GM12878 (cell line): Measurements from ENCODE around the gene KCNG1. TPM values are rescaled to one million over a fixed set of nuclear protein-coding genes. Genes with fewer than 3 reads are reported as not detected.
A peak's percentile ranks its signal among the peaks of the same experiment; 100 is the strongest.

Source experiments
- DPF2 ChIP-seq: fragments of 450-650 bp; IDR thresholded peaks from 2 replicates; pipeline ENCODE4 v1.6.1; 2017; ENCODE audit warnings: mild to moderate bottlenecking
- IRF5 ChIP-seq: fragments of 450-650 bp; IDR thresholded peaks from 2 replicates; pipeline ENCODE4 v1.6.1; 2017; ENCODE audit warnings: borderline replicate concordance
- LARP7 ChIP-seq: fragments of 450-650 bp; IDR thresholded peaks from 2 replicates; pipeline ENCODE4 v1.6.1; 2017; ENCODE audit warnings: mild to moderate bottlenecking
- NKRF ChIP-seq: fragments of 450-650 bp; conservative IDR thresholded peaks from 2 replicates; pipeline ENCODE4 v1.6.1; 2017; ENCODE audit warnings: mild to moderate bottlenecking, moderate library complexity
- PBX3 ChIP-seq: IDR thresholded peaks from 2 replicates; pipeline ENCODE4 v1.6.1; 2011; ENCODE audit warnings: mild to moderate bottlenecking, low read depth, low read length, moderate library complexity; ENCODE audit not compliant: insufficient replicate concordance
- PKNOX1 ChIP-seq: fragments of 450-650 bp; IDR thresholded peaks from 2 replicates; pipeline ENCODE4 v1.6.1; 2016; ENCODE audit warnings: mild to moderate bottlenecking
- POLR2AphosphoS5 ChIP-seq: IDR thresholded peaks from 2 replicates; pipeline ENCODE4 v1.6.1; 2011; ENCODE audit warnings: mild to moderate bottlenecking, low read length, inconsistent platforms
- RFX5 ChIP-seq: IDR thresholded peaks from 2 replicates; pipeline ENCODE4 v1.6.1; 2011; ENCODE audit warnings: low read depth, low read length, improper control_type of control experiment
- SIX5 ChIP-seq: IDR thresholded peaks from 2 replicates; pipeline ENCODE4 v1.6.1; 2011; ENCODE audit warnings: mild to moderate bottlenecking, low read depth, low read length, moderate library complexity; ENCODE audit not compliant: severe bottlenecking
- SMC3 ChIP-seq: IDR thresholded peaks from 2 replicates; pipeline ENCODE4 v1.6.1; 2011; ENCODE audit warnings: low read length, improper control_type of control experiment, borderline replicate concordance
- SREBF2 ChIP-seq: IDR thresholded peaks from 2 replicates; pipeline ENCODE4 v1.6.1; 2012; ENCODE audit warnings: mild to moderate bottlenecking, low read length
- polyA plus RNA-seq, 11 experiments: library from polyadenylated mRNA; depleted of rRNA in 4 of 11; unstranded in 6 of 11; stranded (reverse) in 5 of 11; fragments of >200 nt; fragmentation: Nextera tagmentation in 4 of 11; fragmentation: Illumina TruSeq in 1 of 11; extraction: Ambion mirVana in 4 of 11; extraction: Trizol in 1 of 11; gene quantifications; 1 replicate in 1 of 11; 2 replicates in 10 of 11; pipeline versions ENCODE4 v1.2.1 to v1.2.3, GENCODE V29; 2011 to 2016; ENCODE audit warnings: inconsistent platforms in 2 of 11, missing spikeins in 2 of 11, low read depth in 1 of 11
- total RNA-seq, 4 experiments: library from RNA; depleted of rRNA in 3 of 4; stranded (reverse); fragments of >200 nt in 3 of 4; fragmentation: Illumina TruSeq in 1 of 4; extraction: Trizol in 1 of 4; gene quantifications; 2 replicates each; pipeline versions ENCODE4 v1.2.1 to v1.2.3, GENCODE V29; 2013 to 2021
- TF ChIP-seq, protein P1 (sequence below): fragments of 450-650 bp; IDR thresholded peaks from 2 replicates; pipeline ENCODE4 v1.6.1; 2018; ENCODE audit warnings: borderline replicate concordance, mild to moderate bottlenecking; ENCODE audit not compliant: partially characterized antibody
- TF ChIP-seq, protein P2 (sequence below): IDR thresholded peaks from 2 replicates; pipeline ENCODE4 v1.6.1; 2012; ENCODE audit warnings: improper control_type of control experiment, low read depth, low read length; ENCODE audit not compliant: insufficient replicate concordance

The KCNG1 gene
- total and polyA plus RNA-seq, 10 of the 15 experiments (the other 5 are each of a cell fraction or from before 2014, with no cell fraction given) = not detected

GRCh38 chr20:50958615-50959542 lies 64.0 kb downstream of the KCNG1 start, which contains the start of gene MOCS3 (continued):
- no peak for TF ChIP-seq IRF5
- peak; percentile 62 for TF ChIP-seq SIX5
- TF ChIP-seq SREBF2 = peak; percentile 64
- TF ChIP-seq DPF2 = 0 out of 2 replicates have a peak, but pooled peaks have one; percentile 16
- no peak for TF ChIP-seq PBX3
- no peak; the same call in 1 of the 2 replicates for TF ChIP-seq POLR2AphosphoS5
- TF ChIP-seq, protein P1, sequence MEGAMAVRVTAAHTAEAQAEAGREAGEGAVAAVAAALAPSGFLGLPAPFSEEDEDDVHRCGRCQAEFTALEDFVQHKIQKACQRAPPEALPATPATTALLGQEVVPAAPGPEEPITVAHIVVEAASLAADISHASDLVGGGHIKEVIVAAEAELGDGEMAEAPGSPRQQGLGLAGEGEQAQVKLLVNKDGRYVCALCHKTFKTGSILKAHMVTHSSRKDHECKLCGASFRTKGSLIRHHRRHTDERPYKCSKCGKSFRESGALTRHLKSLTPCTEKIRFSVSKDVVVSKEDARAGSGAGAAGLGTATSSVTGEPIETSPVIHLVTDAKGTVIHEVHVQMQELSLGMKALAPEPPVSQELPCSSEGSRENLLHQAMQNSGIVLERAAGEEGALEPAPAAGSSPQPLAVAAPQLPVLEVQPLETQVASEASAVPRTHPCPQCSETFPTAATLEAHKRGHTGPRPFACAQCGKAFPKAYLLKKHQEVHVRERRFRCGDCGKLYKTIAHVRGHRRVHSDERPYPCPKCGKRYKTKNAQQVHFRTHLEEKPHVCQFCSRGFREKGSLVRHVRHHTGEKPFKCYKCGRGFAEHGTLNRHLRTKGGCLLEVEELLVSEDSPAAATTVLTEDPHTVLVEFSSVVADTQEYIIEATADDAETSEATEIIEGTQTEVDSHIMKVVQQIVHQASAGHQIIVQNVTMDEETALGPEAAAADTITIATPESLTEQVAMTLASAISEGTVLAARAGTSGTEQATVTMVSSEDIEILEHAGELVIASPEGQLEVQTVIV = peak; percentile 78
- TF ChIP-seq, protein P2, sequence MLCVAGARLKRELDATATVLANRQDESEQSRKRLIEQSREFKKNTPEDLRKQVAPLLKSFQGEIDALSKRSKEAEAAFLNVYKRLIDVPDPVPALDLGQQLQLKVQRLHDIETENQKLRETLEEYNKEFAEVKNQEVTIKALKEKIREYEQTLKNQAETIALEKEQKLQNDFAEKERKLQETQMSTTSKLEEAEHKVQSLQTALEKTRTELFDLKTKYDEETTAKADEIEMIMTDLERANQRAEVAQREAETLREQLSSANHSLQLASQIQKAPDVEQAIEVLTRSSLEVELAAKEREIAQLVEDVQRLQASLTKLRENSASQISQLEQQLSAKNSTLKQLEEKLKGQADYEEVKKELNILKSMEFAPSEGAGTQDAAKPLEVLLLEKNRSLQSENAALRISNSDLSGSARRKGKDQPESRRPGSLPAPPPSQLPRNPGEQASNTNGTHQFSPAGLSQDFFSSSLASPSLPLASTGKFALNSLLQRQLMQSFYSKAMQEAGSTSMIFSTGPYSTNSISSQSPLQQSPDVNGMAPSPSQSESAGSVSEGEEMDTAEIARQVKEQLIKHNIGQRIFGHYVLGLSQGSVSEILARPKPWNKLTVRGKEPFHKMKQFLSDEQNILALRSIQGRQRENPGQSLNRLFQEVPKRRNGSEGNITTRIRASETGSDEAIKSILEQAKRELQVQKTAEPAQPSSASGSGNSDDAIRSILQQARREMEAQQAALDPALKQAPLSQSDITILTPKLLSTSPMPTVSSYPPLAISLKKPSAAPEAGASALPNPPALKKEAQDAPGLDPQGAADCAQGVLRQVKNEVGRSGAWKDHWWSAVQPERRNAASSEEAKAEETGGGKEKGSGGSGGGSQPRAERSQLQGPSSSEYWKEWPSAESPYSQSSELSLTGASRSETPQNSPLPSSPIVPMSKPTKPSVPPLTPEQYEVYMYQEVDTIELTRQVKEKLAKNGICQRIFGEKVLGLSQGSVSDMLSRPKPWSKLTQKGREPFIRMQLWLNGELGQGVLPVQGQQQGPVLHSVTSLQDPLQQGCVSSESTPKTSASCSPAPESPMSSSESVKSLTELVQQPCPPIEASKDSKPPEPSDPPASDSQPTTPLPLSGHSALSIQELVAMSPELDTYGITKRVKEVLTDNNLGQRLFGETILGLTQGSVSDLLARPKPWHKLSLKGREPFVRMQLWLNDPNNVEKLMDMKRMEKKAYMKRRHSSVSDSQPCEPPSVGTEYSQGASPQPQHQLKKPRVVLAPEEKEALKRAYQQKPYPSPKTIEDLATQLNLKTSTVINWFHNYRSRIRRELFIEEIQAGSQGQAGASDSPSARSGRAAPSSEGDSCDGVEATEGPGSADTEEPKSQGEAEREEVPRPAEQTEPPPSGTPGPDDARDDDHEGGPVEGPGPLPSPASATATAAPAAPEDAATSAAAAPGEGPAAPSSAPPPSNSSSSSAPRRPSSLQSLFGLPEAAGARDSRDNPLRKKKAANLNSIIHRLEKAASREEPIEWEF = no peak
- TF ChIP-seq NKRF = peak; percentile 48
- TF ChIP-seq SMC3 = no peak
- peak; percentile 53; the same call in 1 of the 2 replicates for TF ChIP-seq PKNOX1
- TF ChIP-seq LARP7 = 0 out of 2 replicates have a peak, but pooled peaks have one; percentile 23
- no peak for TF ChIP-seq RFX5
